Retinal pigment epithelial cell (primary cell): ENCODE results near the gene TRMT13.

Source experiments
- DNase-seq: peaks from one replicate; pipeline ENCODE4 v3.0.0-alpha.2; 2010; ENCODE audit warnings: low read depth
- H3K4me3 ChIP-seq: 2 replicates; pipeline ENCODE4 v1.5.1; 2011; ENCODE audit warnings: mild to moderate bottlenecking, low read length, control low read depth, moderate library complexity
- CTCF ChIP-seq: conservative IDR thresholded peaks from 2 replicates; pipeline ENCODE4 v1.5.1; 2011; ENCODE audit warnings: low read depth, low read length, control low read depth, inconsistent platforms

Gene TRMT13

GRCh38 chr1:100151679-100152078 is 18.7 kb downstream of the TRMT13 start:
- no peak for TF ChIP-seq CTCF
- H3K4me3 ChIP-seq = no peak overlapping the region
- no peak for DNase-seq

- no peak for TF ChIP-seq CTCF
- no peak for DNase-seq
- no peak overlapping the region for H3K4me3 ChIP-seq
Observed at GRCh38 chr1:100152271-100152670, 19.3 kb downstream of the TRMT13 start.

GRCh38 chr1:100162881-100163280 is 29.9 kb downstream of the TRMT13 start:
- no peak for DNase-seq
- no peak for TF ChIP-seq CTCF
- no peak overlapping the region for H3K4me3 ChIP-seq

GRCh38 chr1:100164216-100164615 is 31.3 kb downstream of the TRMT13 start:
- no peak for TF ChIP-seq CTCF
- no peak overlapping the region for H3K4me3 ChIP-seq
- DNase-seq = peak; percentile 79

GRCh38 chr1:100164702-100165101 is 31.7 kb downstream of the TRMT13 start:
- no peak overlapping the region for H3K4me3 ChIP-seq
- TF ChIP-seq CTCF = no peak
- no peak for DNase-seq

GRCh38 chr1:100168051-100168450 is 35.1 kb downstream of the TRMT13 start:
- H3K4me3 ChIP-seq = no peak overlapping the region
- no peak for TF ChIP-seq CTCF
- no peak for DNase-seq

- TF ChIP-seq CTCF = no peak
- DNase-seq = no peak
- peak overlapping the region; percentile 13 for H3K4me3 ChIP-seq
Observed at GRCh38 chr1:100177295-100178041, 44.5 kb downstream of the TRMT13 start.
